ENCODE results near the gene CDX2.

CDX2 gene

DNA sequence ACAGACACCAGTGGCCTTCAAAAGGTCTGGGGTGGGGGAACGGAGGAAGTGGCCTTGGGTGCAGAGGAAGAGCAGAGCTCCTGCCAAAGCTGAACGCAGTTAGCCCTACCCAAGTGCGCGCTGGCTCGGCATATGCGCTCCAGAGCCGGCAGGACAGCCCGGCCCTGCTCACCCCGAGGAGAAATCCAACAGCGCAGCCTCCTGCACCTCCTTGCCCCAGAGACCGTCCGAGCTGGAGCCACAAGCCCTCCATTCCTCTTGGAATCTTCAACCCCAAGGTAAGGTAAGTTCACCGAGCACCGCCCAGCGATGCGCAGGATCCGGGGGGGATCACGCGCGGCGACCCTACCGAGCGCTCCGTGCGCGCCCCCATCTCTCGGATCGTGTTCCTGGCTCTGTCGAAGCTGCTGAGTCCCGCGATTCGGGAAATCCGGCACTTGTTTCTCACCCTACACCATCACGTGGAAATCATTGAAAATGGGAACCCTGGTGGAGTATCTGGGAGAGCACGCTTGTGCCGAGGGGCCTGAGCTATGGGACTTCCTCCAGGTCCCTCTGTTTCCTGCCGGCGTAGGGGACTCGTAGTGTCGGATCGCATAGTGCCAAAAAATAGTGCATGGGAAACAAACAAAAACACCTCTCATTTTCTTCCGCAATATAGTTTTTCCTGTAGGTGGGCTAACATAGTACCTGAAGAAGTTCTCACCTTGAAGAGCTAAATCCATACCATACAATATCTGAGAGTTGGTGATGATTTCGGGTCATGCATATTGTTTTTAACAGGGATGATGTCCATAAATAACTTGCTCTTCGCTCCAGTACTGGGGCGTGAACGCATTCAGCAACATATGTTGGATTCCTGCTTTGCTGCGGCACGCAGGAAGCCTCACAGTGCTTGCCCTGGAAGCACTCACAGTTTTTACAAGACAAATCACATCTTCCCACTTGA is 40.0 kb downstream of the CDX2 start:
- no peak for DNase-seq (ENCODE audit: low spot score)

DNA sequence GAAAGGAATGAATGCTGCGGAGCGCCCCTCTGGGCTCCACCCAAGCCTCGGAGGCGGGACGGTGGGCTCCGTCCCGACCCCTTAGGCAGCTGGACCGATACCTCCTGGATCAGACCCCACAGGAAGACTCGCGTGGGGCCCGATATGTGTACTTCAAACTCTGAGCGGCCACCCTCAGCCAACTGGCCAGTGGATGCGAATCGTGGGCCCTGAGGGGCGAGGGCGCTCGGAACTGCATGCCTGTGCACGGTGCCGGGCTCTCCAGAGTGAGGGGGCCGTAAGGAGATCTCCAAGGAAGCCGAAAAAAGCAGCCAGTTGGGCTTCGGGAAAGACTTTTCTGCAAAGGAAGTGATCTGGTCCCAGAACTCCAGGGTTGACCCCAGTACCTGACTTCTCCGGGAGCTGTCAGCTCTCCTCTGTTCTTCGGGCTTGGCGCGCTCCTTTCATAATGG is 40.7 kb downstream of the CDX2 start:
- DNase-seq (ENCODE audit: low spot score), result no peak

DNA sequence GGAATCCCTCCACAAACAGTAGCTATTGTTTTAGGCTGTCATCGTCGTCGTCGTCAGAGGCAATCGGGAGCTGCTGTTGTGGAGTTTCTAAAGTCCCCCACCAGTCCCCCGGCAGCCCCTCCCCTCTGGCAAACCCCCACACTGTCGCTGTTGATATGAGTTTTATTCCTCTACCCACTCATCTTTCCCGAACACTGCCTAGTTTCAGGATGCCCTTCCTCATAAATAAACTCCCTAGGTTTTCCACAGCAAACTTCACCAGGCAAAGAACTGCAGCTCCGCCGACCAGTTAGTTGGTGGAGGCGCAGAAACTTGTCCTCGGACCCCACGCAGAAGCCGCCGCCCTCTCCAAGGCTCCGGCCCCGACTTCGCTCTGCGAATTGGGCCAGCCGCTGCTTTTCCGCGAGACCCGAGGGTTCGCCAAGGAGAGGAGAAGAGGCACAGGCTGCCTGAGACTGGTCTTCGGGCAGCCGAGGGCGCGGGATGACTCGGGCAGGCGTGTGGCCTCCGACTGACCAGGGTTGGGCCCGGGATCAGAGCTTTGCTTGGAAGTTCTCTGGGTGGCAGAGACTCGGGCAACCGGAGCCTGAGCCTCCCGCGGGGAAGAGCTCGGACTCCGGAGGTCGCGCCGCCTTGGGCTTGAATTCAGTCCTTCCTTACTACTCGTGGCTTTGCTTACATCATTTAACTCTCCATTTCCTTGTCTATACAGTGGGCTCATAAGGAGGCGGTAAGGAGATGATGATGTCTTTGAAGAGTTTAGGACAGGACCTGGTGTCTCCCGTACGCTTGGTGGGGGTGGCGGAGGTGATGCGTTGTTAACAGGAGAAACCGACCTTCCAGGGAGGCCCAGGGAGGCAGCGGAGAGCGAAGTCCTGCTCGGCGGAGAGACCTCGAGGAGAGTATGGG is 41.4 kb downstream of the CDX2 start:
- DNase-seq (ENCODE audit: low spot score), result no peak

DNA sequence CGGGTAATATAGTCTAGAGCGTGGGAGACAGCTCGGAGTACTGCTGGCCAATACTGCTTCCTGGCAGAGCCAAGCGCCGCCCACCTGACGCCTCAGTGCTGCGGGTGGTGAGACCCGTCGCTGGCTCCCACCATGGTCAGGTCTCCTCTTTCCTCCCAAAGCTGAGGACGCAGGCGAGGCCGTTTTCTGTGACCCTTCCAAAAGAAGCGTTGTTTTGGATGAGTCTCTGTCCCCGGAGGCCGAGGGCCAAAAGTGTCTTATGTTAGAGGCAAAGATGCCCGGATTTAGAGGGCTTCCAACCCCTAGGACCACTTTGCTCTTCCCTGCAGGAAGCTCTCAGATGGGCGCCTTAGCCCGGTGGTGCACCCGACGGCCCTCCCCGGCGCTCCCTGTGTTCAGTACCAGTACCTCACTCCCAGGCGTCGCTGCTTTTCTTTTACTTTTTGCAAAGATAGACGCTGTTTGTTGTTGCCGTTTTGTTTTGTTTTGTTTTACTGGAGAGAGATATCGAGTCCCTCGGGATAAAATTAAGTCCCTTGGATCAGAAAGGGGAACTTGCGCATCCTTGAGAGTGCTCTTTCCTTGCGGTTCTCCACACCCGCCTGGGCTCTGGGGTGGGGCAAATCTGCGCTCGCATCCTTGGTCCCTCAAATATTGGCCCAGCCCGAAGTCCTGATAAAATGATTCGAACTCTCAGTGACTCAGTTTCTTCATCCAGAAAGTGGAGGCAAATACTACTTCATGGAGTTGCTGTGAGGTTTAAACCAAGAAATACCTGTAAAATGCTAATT is 42.3 kb downstream of the CDX2 start:
- DNase-seq (ENCODE audit: low spot score), result no peak

DNA sequence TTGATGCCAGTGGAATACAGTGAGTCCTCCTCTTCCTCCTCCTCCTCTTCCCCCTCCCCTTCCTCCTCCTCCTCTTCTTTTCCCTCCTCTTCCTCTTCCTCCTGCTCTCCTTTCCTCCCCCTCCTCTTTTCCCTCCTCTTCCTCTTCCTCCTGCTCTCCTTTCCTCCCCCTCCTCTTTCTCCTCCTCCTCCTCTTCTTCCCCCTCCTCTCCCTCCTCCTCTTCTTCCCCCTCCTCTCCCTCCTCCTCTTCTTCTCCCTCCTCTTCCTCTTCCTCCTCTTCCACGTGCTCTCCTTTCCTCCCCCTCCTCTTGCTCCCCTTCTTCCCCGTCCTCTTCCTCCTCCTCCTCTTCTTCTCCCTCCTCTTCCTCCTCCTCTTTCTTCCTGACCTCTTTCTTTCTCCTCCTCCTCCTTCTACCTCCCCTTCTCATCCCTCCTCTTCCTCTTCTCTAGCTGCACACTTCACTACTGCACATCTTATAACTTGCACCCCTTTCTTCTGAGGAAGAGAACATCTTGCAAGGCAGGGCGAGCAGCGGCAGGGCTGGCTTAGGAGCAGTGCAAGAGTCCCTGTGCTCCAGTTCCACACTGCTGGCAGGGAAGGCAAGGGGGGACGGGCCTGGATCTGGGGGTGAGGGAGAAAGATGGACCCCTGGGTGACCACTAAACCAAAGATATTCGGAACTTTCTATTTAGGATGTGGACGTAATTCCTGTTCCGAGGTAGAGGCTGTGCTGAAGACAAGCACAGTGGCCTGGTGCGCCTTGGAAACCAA is 43.7 kb downstream of the CDX2 start:
- DNase-seq (ENCODE audit: low spot score), result no peak

DNA sequence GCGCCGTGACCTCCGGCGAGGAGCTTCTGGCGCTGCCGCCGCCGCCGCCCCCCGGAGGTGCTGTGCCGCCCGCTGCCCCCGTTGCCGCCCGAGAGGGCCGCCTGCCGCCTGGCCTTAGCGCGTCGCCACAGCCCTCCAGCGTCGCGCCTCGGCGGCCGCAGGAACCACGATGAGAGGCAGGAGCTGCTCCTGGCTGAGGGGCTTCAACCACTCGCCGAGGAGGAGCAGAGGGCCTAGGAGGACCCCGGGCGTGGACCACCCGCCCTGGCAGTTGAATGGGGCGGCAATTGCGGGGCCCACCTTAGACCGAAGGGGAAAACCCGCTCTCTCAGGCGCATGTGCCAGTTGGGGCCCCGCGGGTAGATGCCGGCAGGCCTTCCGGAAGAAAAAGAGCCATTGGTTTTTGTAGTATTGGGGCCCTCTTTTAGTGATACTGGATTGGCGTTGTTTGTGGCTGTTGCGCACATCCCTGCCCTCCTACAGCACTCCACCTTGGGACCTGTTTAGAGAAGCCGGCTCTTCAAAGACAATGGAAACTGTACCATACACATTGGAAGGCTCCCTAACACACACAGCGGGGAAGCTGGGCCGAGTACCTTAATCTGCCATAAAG is 44.5 kb downstream of the CDX2 start:
- DNase-seq (ENCODE audit: low spot score), result no peak

DNA sequence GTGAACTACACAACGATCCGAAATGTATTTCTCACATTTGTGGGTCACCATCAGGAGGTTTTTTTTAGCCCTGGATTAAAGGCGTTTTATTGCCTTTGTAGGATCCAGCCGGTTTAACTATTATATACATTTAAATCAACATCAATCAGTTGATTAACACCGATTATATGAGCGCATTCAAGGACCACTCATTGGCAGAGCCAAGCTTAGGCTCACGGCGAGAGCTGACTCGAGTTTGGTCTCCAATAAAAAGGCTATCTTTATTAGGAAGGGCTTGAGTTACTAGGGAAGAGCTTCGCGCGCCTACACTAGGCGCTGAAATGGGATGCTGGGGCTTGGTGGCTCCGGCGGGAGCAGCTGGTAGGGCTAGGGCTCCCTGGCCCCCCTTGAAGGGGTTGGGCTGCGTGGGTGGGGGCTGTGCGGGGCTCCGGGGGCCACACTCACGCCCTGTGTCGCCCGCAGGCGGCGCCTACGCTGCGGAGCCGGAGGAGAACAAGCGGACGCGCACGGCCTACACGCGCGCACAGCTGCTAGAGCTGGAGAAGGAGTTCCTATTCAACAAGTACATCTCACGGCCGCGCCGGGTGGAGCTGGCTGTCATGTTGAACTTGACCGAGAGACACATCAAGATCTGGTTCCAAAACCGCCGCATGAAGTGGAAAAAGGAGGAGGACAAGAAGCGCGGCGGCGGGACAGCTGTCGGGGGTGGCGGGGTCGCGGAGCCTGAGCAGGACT is 45.2 kb downstream of the CDX2 start:
- DNase-seq (ENCODE audit: low spot score), result no peak

DNA sequence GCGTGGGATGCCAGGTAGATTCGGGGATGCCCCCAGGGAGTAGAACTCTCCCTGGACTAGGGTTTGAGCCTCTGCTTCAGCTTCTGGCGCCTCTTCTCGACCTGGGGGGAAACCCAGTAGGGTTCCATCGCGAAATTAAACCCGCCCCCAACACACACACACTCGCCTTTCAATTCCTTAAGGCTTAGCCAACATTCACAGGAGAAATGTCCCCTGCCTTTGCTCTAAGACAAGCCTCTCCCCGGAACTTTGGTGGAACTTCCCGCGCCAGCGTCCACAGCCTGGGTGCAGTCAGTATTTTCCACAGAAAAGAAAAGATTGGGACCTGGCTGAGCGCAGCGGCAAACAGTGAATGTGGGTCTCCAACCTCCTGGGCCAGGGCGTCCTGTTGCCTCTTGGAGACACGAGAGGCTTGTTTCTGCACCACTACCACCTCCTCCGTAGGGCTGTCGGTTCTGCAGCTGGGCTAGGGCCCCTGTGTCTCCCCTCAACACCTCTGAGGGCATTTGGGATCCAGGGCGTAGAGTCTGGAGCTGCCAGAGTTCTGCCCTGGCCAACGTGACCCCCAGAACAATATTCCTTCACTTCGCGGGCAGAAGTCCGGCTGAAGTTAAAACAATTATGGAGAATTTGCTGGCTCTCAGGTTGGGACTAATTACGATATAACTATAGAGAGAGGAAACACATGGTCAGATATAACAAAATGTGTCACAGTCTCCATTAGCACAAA is 46.1 kb downstream of the CDX2 start:
- no peak for DNase-seq (ENCODE audit: low spot score)

DNA sequence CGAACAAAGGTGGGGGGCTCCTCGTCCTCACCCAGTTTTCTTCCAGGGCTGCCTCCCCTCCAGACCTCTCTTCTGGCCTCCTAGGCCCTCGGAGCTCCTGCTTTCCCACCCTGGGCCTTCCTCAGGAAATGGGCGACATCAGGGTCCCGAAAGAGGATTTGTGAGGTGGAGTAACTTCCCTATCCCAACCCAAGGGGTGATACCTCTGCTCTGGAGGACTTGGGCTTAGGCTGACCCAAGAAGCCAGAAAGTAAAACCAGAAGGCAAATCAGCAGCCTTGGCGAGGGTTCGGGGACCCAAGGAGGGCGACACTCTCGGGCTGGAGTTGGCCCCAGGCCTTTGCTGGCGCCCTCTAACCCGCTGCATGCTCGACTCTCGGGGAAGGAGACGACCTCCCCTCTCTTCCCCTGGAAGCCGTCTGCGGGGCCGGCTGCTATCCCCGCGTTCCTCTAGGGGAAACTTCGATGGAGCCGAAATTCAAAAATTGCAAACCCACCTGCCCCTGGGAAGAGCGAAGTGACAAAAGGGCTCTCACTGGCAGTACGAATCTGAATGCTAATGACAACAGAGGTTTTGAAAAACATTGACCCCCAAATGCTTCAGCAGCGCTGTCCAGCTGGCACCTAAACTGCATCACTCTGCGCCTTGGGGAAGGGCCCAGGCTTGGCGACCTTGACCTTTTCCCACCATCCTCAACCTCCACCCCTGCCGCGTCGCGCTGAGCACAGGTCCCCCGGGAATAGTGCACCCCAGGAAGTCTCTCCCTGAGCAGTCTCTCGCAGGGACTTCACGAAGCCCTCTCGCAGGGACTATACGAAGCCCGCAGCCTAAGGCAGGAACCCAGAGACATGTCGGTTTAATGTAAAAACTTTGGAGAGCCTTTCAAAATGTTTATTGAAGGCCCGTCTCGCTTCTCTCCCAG is 46.9 kb downstream of the CDX2 start:
- no peak for DNase-seq (ENCODE audit: low spot score)

DNA sequence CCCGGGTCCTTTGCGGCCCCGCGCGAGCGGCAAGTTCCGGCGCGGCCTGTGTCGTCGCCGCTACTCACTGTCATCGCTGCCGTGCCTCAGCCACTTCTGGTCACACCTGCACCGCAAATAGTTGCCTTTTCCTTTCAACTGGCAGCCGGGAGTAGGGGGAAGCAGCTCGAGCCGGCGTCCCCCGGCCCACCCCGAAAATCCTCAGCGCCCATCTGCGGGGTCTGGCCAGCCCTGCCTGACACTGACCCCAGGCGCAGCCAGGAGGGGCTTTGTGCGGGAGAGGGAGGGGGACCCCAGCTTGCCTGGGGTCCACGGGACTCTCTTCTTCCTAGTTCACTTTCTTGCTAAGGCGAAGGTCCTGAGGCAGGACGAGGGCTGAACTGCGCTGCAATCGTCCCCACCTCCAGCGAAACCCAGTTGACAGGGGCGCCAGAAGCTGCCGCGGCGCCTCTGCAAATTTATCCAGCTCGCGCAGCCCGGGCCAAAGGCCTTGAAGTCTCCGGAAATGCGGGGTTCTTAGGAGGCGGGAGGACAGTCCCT is 47.6 kb downstream of the CDX2 start:
- no peak for DNase-seq (ENCODE audit: low spot score)

DNA sequence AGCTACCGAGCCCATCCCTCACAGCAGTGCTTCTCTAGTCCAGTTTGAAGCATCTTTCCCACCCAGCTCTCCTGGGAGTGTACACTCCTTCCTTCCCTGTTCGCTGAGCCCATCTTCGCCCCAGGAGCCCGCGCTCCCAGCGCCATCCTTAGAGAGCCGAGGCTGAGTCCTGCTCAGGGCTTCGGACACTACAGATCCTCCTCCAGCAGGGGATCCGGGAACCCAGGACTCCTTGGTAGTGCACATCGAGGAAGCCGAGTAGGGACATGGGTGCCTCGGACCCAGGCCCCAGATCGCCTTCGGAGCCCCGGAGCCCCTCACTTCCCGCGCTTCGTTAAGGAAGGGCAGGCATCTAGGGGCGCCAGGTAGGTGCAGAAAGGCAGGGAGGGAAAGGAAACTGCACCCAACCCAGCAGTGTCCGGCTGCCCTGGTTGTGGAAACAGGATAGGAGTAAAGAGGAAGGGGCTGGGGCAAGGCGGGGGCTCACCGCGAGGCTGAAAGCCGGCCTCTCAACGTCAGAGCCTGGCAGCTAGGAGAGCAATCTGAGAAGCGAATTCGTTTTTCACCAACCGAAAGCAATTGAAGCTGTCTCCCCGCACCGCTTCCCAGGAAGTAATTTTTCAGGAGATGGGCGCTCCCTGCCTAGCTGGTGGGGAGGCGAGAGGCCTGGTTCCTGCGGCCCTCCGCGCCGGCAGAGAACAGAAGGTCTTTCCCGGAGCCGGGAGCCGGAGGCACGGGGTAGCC is 48.3 kb downstream of the CDX2 start:
- DNase-seq (ENCODE audit: low spot score), result peak; percentile 47

DNA sequence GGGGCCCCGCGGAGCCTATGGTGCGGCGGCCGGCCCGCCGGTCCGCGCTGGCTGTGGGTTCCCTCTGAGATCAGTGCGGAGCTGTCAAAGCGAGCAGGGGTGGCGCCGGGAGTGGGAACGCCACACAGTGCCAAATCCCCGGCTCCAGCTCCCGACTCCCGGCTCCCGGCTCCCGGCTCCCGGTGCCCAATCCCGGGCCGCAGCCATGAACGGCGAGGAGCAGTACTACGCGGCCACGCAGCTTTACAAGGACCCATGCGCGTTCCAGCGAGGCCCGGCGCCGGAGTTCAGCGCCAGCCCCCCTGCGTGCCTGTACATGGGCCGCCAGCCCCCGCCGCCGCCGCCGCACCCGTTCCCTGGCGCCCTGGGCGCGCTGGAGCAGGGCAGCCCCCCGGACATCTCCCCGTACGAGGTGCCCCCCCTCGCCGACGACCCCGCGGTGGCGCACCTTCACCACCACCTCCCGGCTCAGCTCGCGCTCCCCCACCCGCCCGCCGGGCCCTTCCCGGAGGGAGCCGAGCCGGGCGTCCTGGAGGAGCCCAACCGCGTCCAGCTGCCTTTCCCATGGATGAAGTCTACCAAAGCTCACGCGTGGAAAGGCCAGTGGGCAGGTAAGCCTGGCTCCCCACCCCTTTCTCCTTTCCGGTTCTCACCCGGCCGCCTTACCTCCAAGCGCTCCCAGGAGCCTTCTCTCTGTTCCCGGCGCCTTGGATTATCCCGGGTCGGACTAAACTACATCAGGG is 49.0 kb downstream of the CDX2 start, which contains the start of gene PDX1:
Gene PDX1 (plus strand): TSS at position 67 of the 743 bp plus-strand sequence. CDS start 139 bp downstream, at position 206.
- no peak for DNase-seq (ENCODE audit: low spot score)

DNA sequence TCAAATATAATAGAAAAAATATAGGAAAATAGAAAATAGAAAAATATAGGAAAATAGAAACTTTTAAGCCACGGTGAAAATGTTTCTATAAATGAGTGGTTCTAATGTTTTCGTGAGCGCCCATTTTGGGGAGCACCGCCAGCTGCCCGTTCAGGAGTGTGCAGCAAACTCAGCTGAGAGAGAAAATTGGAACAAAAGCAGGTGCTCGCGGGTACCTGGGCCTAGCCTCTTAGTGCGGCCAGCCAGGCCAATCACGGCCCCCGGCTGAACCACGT is 49.5 kb downstream of the CDX2 start:
- DNase-seq (ENCODE audit: low spot score), result no peak

DNA sequence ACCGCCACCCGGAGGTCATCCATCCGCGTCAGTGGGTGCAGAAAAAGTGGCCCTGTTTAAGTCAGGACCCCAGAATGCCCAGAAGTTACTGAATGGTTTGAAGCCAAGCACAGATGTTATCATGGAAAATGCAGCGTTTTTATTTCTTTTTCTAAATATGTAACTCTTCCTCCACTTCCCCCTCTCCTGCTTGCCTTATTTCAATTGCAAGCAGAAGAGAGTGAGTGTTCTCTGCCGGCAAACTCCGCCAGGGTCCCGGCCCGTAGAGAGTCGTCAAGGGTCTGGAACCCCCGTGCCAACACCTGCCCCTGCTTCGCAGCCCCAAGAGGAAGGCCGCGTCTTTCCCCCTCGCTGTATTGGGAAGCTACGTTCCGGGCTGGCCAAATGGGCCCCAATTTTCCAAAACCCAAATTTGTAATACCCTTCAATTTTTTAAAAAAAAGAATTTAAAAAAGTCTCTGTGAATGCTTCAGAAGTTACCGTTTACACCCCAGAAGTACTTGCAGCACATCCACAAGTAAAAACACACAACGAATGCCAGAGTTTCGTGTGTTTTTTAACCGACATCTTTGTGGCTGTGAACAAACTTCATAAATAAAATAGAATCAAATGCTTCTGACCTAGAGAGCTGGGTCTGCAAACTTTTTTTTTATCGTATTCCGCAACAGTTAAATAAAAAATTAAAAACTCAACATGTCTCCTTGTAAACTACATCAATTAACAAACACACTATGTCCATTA is 50.0 kb downstream of the CDX2 start:
- DNase-seq (ENCODE audit: low spot score), result no peak

DNA sequence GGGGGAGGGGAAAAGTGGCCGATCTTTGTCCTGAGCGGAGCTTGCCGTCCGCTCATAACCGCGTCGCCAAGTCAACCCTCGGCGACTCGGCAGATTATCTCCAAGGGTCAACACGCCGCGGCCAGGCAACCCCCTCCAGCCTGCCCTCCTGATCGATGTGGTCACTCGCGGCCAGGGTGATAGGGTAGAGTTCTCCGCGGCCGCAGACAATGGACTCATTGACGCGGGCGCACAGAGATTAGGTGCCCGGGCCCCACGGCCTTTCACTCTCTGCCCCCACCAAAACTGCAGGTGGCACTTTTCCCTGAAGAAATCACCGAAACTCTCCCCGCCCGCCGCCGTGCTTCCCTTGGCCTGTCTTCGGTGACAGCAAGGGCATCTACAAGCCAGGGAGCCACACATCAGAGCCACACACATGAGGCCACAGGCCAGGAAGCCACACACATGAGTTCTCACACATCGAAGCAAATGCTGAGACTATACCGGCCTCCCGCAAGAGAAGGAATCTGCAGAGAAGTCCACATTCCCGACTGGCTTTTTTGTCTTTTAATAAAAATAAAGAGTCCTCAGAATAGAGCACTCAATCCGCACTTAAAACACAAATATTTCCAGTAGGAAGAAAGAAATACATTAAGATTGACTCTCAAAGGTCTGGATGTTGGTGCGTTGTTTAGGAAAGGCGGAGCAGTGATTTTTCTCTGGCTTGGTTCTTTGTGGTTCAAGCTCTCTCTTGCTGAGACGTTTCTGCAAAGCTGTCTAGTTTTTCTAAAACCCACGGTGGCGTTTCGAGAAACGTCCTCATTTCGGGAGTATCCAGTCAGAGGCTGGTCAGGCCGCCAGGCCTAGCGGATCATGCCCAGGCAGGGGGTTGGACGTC is 50.8 kb downstream of the CDX2 start:
- DNase-seq (ENCODE audit: low spot score), result no peak
